ENCODE data around the gene SPAG7. TPM values are rescaled to one million over a fixed set of nuclear protein-coding genes. Genes with fewer than 3 reads are reported as not detected.
A peak's percentile ranks its signal among the peaks of the same experiment; 100 is the strongest.

The SPAG7 gene
- total and polyA plus RNA-seq, 10 donors, result 34.8 to 89.1 (median 55.5) TPM

GRCh38 chr17:4945176-4945943 lies 22.3 kb downstream of the SPAG7 start:
- Histone ChIP-seq H3K4me3 (peak overlapping the region; percentile 1 to 100 (median 98)), H3K36me3 (peaks cover 0 to 59% (median 42%) of the 10 kb centered on the region in 6 donors), H3K27ac (peak overlapping the region; percentile 66 to 99 (median 98)), H3K4me1 (peaks cover 56 to 85% (median 72%) of the 10 kb centered on the region in 6 donors), H3K9me3 (no peaks in the 10 kb centered on the region), H3K27me3 (replicated peaks in 1 of 7) (no peaks in the 10 kb centered on the region)
- peak in 2 of 3 donors; percentile 34 to 75 for TF ChIP-seq POLR2AphosphoS5 (IDR thresholded peaks at IDR 0.05)
- no peak for TF ChIP-seq POLR2A (IDR thresholded peaks at IDR 0.05)
- TF ChIP-seq CTCF (IDR thresholded peaks at IDR 0.05 in 8 of 11, conservative IDR thresholded peaks at IDR 0.05 in 3 of 11), result no peak
- DNase-seq, result peak; percentile 91
- WGBS, 5 donors, result 15 to 36% (median 30%) methylated on average over 7 of the region's 7 CpGs
- intact Hi-C loops (cut with DNase I; ENCODE audit: low total_unique reads), result no loop called here

GRCh38 chr17:4944554-4945175 lies 23.0 kb downstream of the SPAG7 start:
- intact Hi-C loops (cut with DNase I; ENCODE audit: low total_unique reads), result no loop called here
- H3K4me3 ChIP-seq, result peak overlapping the region in 7 of 8 donors; percentile 78 to 100 (median 99)
- TF ChIP-seq POLR2A (IDR thresholded peaks at IDR 0.05), result no peak
- TF ChIP-seq POLR2AphosphoS5 (IDR thresholded peaks at IDR 0.05), result peak in 2 of 3 donors; percentile 70 to 76
- TF ChIP-seq CTCF (IDR thresholded peaks at IDR 0.05 in 8 of 11, conservative IDR thresholded peaks at IDR 0.05 in 3 of 11), result no peak
- no peaks in the 10 kb centered on the region for H3K27me3 ChIP-seq (replicated peaks in 1 of 7)
- peaks cover 0 to 59% (median 42%) of the 10 kb centered on the region in 6 donors for H3K36me3 ChIP-seq
- peaks cover 55 to 78% (median 70%) of the 10 kb centered on the region in 6 donors for H3K4me1 ChIP-seq
- H3K9me3 ChIP-seq, result no peaks in the 10 kb centered on the region
- peak; percentile 84 for DNase-seq
- 20 to 38% (median 31%) methylated on average over 8 of the region's 8 CpGs for WGBS, 5 donors
- peak overlapping the region; percentile 66 to 99 (median 98) for H3K27ac ChIP-seq

GRCh38 chr17:4944163-4944553 lies 23.5 kb downstream of the SPAG7 start:
- no peak for TF ChIP-seq CTCF (IDR thresholded peaks at IDR 0.05 in 8 of 11, conservative IDR thresholded peaks at IDR 0.05 in 3 of 11)
- no peak for TF ChIP-seq POLR2A (IDR thresholded peaks at IDR 0.05)
- TF ChIP-seq POLR2AphosphoS5 (IDR thresholded peaks at IDR 0.05), result peak in 1 of 3 donors; percentile 75
- 2 to 13% (median 9%) methylated on average over 3 of the region's 3 CpGs for WGBS, 5 donors
- Histone ChIP-seq H3K4me1 (peaks cover 56 to 78% (median 70%) of the 10 kb centered on the region in 6 donors), H3K27ac (peak overlapping the region; percentile 66 to 99 (median 98)), H3K27me3 (replicated peaks in 1 of 7) (no peaks in the 10 kb centered on the region), H3K36me3 (peaks cover 0 to 59% (median 42%) of the 10 kb centered on the region in 6 donors), H3K4me3 (peak overlapping the region in 7 of 8 donors; percentile 10 to 100 (median 97)), H3K9me3 (no peaks in the 10 kb centered on the region)
- peak; percentile 89 for DNase-seq
- intact Hi-C loops (cut with DNase I; ENCODE audit: low total_unique reads), result no loop called here

Measured in spleen (tissue), 11 donors.